ENCODE results near the gene GSK3A. TPM values are rescaled to one million over a fixed set of nuclear protein-coding genes. Genes with fewer than 3 reads are reported as not detected.

The GSK3A gene
- total and polyA plus RNA-seq, 2 donors (not counting 1 experiment from before 2014, with no cell fraction given) = 38.5 to 42.0 TPM

- H3K79me2 ChIP-seq (ENCODE audit: control insufficient read depth, insufficient read depth, low read length) = peaks cover 30% of the 10 kb centered on the region
- DNase-seq (peak; percentile 38), ATAC-seq (ENCODE audit: low read depth) (no peak)
- WGBS (ENCODE audit: insufficient coverage) = 35% methylated on average over 5 of the region's 19 CpGs
- CTCF ChIA-PET = interaction anchor here (0.9 to 2.3 kb wide), 7 partner anchors 8 to 131 kb away, joined by 3 to 14 read pairs (median 3); partner anchors contain the start of genes GSK3A and POU2F2
- no peak overlapping the region for H2AFZ ChIP-seq (ENCODE audit: insufficient read depth, low read depth, low read length, poor library complexity, severe bottlenecking)
- H3K27me3 Mint-ChIP-seq = no peaks in the 10 kb centered on the region
- no peaks in the 10 kb centered on the region for H3K27me3 ChIP-seq (replicated peaks in 1 of 4; ENCODE audit: control extremely low read depth in 1 of 4, control insufficient read depth in 3 of 4, insufficient read depth in 4 of 4, low read length in 3 of 4)
- no peaks in the 10 kb centered on the region for H3K9me3 Mint-ChIP-seq (ENCODE audit: insufficient read depth)
- H3K27ac ChIP-seq (ENCODE audit: low read length in 2 of 2) = peak overlapping the region; percentile 5 to 41
- H3K27ac Mint-ChIP-seq = peak overlapping the region; percentile 50
- peak overlapping the region; percentile 17 for H3K4me2 ChIP-seq (replicated peaks; ENCODE audit: low read depth, low read length, poor library complexity, severe bottlenecking)
- no peak overlapping the region for H3K9ac ChIP-seq (ENCODE audit: low read length)
- H3K4me3 ChIP-seq (ENCODE audit: control extremely low read depth in 1 of 5, extremely low read depth in 1 of 5, insufficient read depth in 1 of 5, low read depth in 2 of 5, low read length in 4 of 5) = no peak overlapping the region
- intact Hi-C loops (cut with micrococcal nuclease) = no loop called here
- peaks cover 29% of the 10 kb centered on the region for H3K4me1 Mint-ChIP-seq
- POLR2A ChIA-PET = interaction anchor here (0.6 to 1.9 kb wide), 6 partner anchors 8 to 1452 kb away, joined by 3 to 9 read pairs (median 3); partner anchors contain the start of genes EGLN2 and GSK3A
- TF ChIP-seq, protein P1, sequence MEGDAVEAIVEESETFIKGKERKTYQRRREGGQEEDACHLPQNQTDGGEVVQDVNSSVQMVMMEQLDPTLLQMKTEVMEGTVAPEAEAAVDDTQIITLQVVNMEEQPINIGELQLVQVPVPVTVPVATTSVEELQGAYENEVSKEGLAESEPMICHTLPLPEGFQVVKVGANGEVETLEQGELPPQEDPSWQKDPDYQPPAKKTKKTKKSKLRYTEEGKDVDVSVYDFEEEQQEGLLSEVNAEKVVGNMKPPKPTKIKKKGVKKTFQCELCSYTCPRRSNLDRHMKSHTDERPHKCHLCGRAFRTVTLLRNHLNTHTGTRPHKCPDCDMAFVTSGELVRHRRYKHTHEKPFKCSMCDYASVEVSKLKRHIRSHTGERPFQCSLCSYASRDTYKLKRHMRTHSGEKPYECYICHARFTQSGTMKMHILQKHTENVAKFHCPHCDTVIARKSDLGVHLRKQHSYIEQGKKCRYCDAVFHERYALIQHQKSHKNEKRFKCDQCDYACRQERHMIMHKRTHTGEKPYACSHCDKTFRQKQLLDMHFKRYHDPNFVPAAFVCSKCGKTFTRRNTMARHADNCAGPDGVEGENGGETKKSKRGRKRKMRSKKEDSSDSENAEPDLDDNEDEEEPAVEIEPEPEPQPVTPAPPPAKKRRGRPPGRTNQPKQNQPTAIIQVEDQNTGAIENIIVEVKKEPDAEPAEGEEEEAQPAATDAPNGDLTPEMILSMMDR (IDR thresholded peaks at IDR 0.05) = no peak
- no peak for TF ChIP-seq EZH2 (IDR thresholded peaks at IDR 0.05; ENCODE audit: borderline replicate concordance, insufficient read depth, low read depth, low read length, poor library complexity, severe bottlenecking)
- no peak overlapping the region for H3K4me3 Mint-ChIP-seq
- peaks cover 2 to 15% of the 10 kb centered on the region in 2 experiments for H3K36me3 ChIP-seq (replicated peaks in 1 of 2; ENCODE audit: control extremely low read depth in 1 of 2, control insufficient read depth in 1 of 2, extremely low read depth in 1 of 2, insufficient read depth in 2 of 2, low read length in 1 of 2)
- H3K9me3 ChIP-seq (ENCODE audit: control extremely low read depth in 1 of 3, control insufficient read depth in 2 of 3, insufficient read depth in 1 of 3, low read length in 2 of 3) = peaks cover 0 to 4% (median 0%) of the 10 kb centered on the region in 3 donors
- H4K20me1 ChIP-seq (ENCODE audit: control insufficient read depth, insufficient read depth, low read length, poor library complexity, severe bottlenecking) = peaks cover 26% of the 10 kb centered on the region
- peaks cover 22 to 39% of the 10 kb centered on the region in 2 donors for H3K4me1 ChIP-seq (ENCODE audit: control insufficient read depth in 2 of 2, insufficient read depth in 2 of 2, low read length in 2 of 2)
These were observed 8.5 kb upstream of the GSK3A start for GRCh38 chr19:42250666-42251531.
